CD4-positive, alpha-beta T cell (primary cell): ENCODE results near the gene FRRS1L. TPM values are rescaled to one million over a fixed set of nuclear protein-coding genes. Genes with fewer than 3 reads are reported as not detected.

Experiments
- ATAC-seq: fragments of 200-7000 bp; cut with Tn5 transposase; one replicate; pipeline ENCODE4 v1.10.0; 2022; ENCODE audit warnings: mild to moderate bottlenecking; ENCODE audit not compliant: poor library complexity
- CTCF ChIA-PET: fragments of 350-600 bp; sonication (Branson Sonifier 250); formaldehyde crosslinking; loops from one replicate; lab custom pipeline; 2021; ENCODE audit warnings: antibody characterized with exemption, inconsistent platforms; lab: Charles Lee
- POLR2A ChIA-PET: fragments of 350-600 bp; sonication (Branson Sonifier 250); formaldehyde crosslinking; loops from one replicate; lab custom pipeline; 2021; ENCODE audit warnings: antibody characterized with exemption, inconsistent platforms; lab: Charles Lee
- DNase-seq, 14 experiments: peaks; one replicate each; pipeline ENCODE4 v3.0.0-alpha.2; 2013 to 2020; ENCODE audit warnings: mixed read lengths in 2 of 14
- H3K27ac ChIP-seq, 2 donors: one replicate each; pipeline versions ENCODE4 v1.5.1 to v1.7.0; 2013; ENCODE audit warnings: low read length in 2 of 2, low read depth in 1 of 2, mild to moderate bottlenecking in 1 of 2
- H3K27me3 ChIP-seq, 2 experiments: 1 replicate in 1 of 2; 2 replicates in 1 of 2; pipeline versions ENCODE4 v1.6.1 to v1.7.0; 2013; ENCODE audit warnings: low read length in 2 of 2, control low read depth in 1 of 2, mild to moderate bottlenecking in 1 of 2, moderate library complexity in 1 of 2; ENCODE audit not compliant: insufficient read depth in 2 of 2, control insufficient read depth in 1 of 2
- H3K36me3 ChIP-seq: one replicate; pipeline ENCODE4 v1.6.1; 2013; ENCODE audit warnings: low read length, control low read depth; ENCODE audit not compliant: insufficient read depth
- H3K4me1 ChIP-seq: one replicate; pipeline ENCODE4 v1.6.1; 2013; ENCODE audit warnings: low read length, control low read depth; ENCODE audit not compliant: insufficient read depth
- H3K4me3 ChIP-seq: one replicate; pipeline ENCODE4 v1.5.1; 2013; ENCODE audit warnings: mild to moderate bottlenecking, low read length, moderate library complexity
- H3K9me3 ChIP-seq, 2 experiments: 1 replicate in 1 of 2; 2 replicates in 1 of 2; pipeline versions ENCODE4 v1.6.1 to v1.7.0; 2013; ENCODE audit warnings: low read length in 2 of 2, mild to moderate bottlenecking in 2 of 2, control low read depth in 1 of 2, moderate library complexity in 1 of 2; ENCODE audit not compliant: control insufficient read depth in 1 of 2, insufficient read depth in 1 of 2
- H3K27ac Mint-ChIP-seq: one replicate; pipeline ENCODE4 v1.8.0; 2020; ENCODE audit warnings: mixed read lengths
- H3K27me3 Mint-ChIP-seq: one replicate; pipeline ENCODE4 v1.8.0; 2021; ENCODE audit warnings: mixed read lengths
- H3K36me3 Mint-ChIP-seq: one replicate; pipeline ENCODE4 v1.8.0; 2021; ENCODE audit warnings: low read depth, mixed read lengths
- H3K4me1 Mint-ChIP-seq: one replicate; pipeline ENCODE4 v1.8.0; 2021; ENCODE audit warnings: low read depth, mixed read lengths
- H3K4me3 Mint-ChIP-seq: one replicate; pipeline ENCODE4 v1.8.0; 2020; ENCODE audit warnings: mild to moderate bottlenecking, mixed read lengths
- H3K9me3 Mint-ChIP-seq: one replicate; pipeline ENCODE4 v1.8.0; 2020; ENCODE audit warnings: mixed read lengths
- CTCF ChIP-seq: fragments of 200-600 bp; IDR thresholded peaks from one replicate; pipeline ENCODE4 v1.8.0; 2022; ENCODE audit warnings: antibody characterized with exemption, mild to moderate bottlenecking
- intact Hi-C, 2 experiments: fragments of 100-400 bp; cut with DNase I in 1 of 2; cut with micrococcal nuclease in 1 of 2; formaldehyde crosslinking; loops; one replicate each; pipeline versions ENCODE4 v1.15.1 to v1.9.0; 2023 to 2025; cut with DNase I, micrococcal nuclease
- total RNA-seq, 174 experiments: library from RNA in 2 of 174; stranded (reverse) in 2 of 174; gene quantifications; one replicate each; pipeline ENCODE4 v1.2.3 and lab custom pipeline; 2021 to 2026

FRRS1L gene
- total RNA-seq, 2 experiments from 2014 or later = not detected

- Mint-ChIP-seq H3K4me3 (no peak overlapping the region), H3K9me3 (no peaks in the 10 kb centered on the region), H3K27ac (no peak overlapping the region), H3K27me3 (peaks cover 3% of the 10 kb centered on the region), H3K4me1 (no peaks in the 10 kb centered on the region), H3K36me3 (no peaks in the 10 kb centered on the region)
- DNase-seq (no peak), ATAC-seq (no peak)
- Histone ChIP-seq H3K4me3 (no peak overlapping the region), H3K4me1 (no peaks in the 10 kb centered on the region), H3K9me3 (no peaks in the 10 kb centered on the region), H3K36me3 (no peaks in the 10 kb centered on the region), H3K27ac (no peak overlapping the region), H3K27me3 (peaks cover 3% of the 10 kb centered on the region in 2 experiments)
- no peak for TF ChIP-seq CTCF
- intact Hi-C loops = no loop called here
- ChIA-PET POLR2A (no interaction called here), CTCF (no interaction called here)
Measured at GRCh38 chr9:109193974-109194556, 27.0 kb upstream of the FRRS1L start.

GRCh38 chr9:109192732-109193361 lies 25.8 kb upstream of the FRRS1L start:
- Histone ChIP-seq H3K4me1 (no peaks in the 10 kb centered on the region), H3K9me3 (no peaks in the 10 kb centered on the region), H3K27me3 (peaks cover 0 to 3% of the 10 kb centered on the region in 2 experiments), H3K4me3 (no peak overlapping the region), H3K27ac (no peak overlapping the region), H3K36me3 (no peaks in the 10 kb centered on the region)
- DNase-seq = no peak
- no peaks in the 10 kb centered on the region for H3K4me1 Mint-ChIP-seq
- no peaks in the 10 kb centered on the region for H3K9me3 Mint-ChIP-seq
- H3K27ac Mint-ChIP-seq = no peak overlapping the region
- no peak for ATAC-seq
- no peak overlapping the region for H3K4me3 Mint-ChIP-seq
- CTCF ChIA-PET = no interaction called here
- no peaks in the 10 kb centered on the region for H3K36me3 Mint-ChIP-seq
- H3K27me3 Mint-ChIP-seq = no peaks in the 10 kb centered on the region
- intact Hi-C loops = no loop called here
- POLR2A ChIA-PET = interaction anchor here (0.6 kb wide), 1 partner anchor 73 kb away, joined by 3 read pairs; no protein-coding TSS in a partner anchor
- TF ChIP-seq CTCF = no peak

- Mint-ChIP-seq H3K27me3 (peaks cover 4% of the 10 kb centered on the region), H3K36me3 (no peaks in the 10 kb centered on the region), H3K9me3 (no peaks in the 10 kb centered on the region), H3K4me1 (no peaks in the 10 kb centered on the region), H3K4me3 (no peak overlapping the region), H3K27ac (no peak overlapping the region)
- no peak for TF ChIP-seq CTCF
- POLR2A ChIA-PET = no interaction called here
- Histone ChIP-seq H3K4me3 (no peak overlapping the region), H3K9me3 (no peaks in the 10 kb centered on the region), H3K27ac (no peak overlapping the region), H3K27me3 (peaks cover 0 to 3% of the 10 kb centered on the region in 2 experiments), H3K36me3 (no peaks in the 10 kb centered on the region), H3K4me1 (no peaks in the 10 kb centered on the region)
- DNase-seq (no peak), ATAC-seq (no peak)
- intact Hi-C loops = no loop called here
- CTCF ChIA-PET = no interaction called here
Measured at GRCh38 chr9:109191746-109192145, 24.7 kb upstream of the FRRS1L start.
